HUES6 (cell line): ENCODE results near the gene BTD.
"Not testable (repeated sequence)": the region's sequence is repeated elsewhere in the genome, so short reads cannot be mapped to it uniquely, and the experiment has no call there.

Experiments used
- H3K27ac ChIP-seq: 2 replicates; pipeline ENCODE4 v1.7.0; 2013; ENCODE audit warnings: low read depth, mild to moderate bottlenecking, low read length, inconsistent platforms
- H3K27me3 ChIP-seq: 2 replicates; pipeline ENCODE4 v1.6.1; 2013; ENCODE audit warnings: low read length; ENCODE audit not compliant: control insufficient read depth, insufficient read depth
- H3K36me3 ChIP-seq: 2 replicates; pipeline ENCODE4 v1.6.1; 2013; ENCODE audit warnings: low read length; ENCODE audit not compliant: control insufficient read depth, insufficient read depth
- H3K4me1 ChIP-seq: 2 replicates; pipeline ENCODE4 v1.6.1; 2013; ENCODE audit warnings: low read length; ENCODE audit not compliant: control insufficient read depth, insufficient read depth
- H3K4me3 ChIP-seq: 2 replicates; pipeline ENCODE4 v1.5.1; 2013; ENCODE audit warnings: low read depth, low read length
- H3K9ac ChIP-seq: one replicate; pipeline ENCODE4 v1.6.1; 2013; ENCODE audit warnings: mild to moderate bottlenecking, low read length
- H3K9me3 ChIP-seq: 2 replicates; pipeline ENCODE4 v1.6.1; 2013; ENCODE audit warnings: low read depth, low read length; ENCODE audit not compliant: control insufficient read depth, insufficient read depth

The BTD gene

DNA sequence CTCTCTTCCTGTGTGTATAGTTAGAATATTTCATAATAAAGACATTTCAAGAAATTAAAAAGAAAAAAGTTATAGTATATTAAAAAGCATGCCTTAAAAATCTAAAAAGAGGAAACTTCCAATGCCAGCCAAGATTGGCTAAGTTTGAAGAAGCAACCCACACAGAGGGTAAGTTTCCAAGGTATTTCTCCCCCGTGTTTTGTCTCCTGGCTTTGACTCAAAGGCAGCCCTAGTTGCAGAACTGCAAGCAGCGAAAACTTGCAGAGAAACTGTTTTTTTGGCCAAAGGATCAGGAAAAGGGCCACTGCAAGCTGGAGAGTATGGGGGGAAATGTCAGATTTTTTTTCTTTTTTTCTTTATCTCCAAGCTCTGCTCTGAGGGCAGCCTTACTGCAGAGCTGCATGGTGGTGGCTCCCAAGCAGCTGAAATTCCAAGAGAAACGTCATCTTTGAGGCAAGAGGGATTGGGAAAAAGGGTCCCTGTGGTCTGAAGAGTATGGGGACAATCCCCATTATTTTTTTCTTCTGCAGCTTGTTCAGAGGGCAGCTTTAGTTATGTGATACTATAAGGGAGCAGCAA is 23.2 kb upstream of the BTD start:
- Histone ChIP-seq H3K36me3 (peaks cover 58% of the 10 kb centered on the region), H3K27me3 (no peaks in the 10 kb centered on the region), H3K4me1 (no peaks in the 10 kb centered on the region), H3K9me3 (no peaks in the 10 kb centered on the region), H3K9ac (no peak overlapping the region), H3K4me3 (no peak overlapping the region), H3K27ac (no peak overlapping the region)

DNA sequence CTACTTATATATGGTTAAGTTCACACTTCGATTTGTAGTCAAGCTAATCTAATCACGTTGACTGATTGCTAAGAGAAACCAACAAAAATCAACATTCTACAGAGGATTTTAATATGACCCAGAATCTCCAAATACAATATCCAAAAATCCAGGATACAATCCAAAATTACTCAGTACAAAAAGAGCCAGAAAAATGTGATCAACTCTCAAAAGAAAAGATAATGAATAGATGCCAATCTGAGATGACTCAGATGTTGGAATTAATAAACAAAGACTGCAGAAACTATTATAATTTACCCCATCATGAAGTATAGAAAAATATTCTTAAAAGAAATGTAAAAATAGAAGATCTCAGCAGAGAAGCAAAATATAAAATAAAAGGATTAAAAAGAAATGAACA is 22.5 kb upstream of the BTD start:
- no peak overlapping the region for H3K9ac ChIP-seq
- peaks cover 52% of the 10 kb centered on the region for H3K36me3 ChIP-seq
- H3K9me3 ChIP-seq: no peaks in the 10 kb centered on the region
- H3K27ac ChIP-seq: no peak overlapping the region
- no peak overlapping the region for H3K4me3 ChIP-seq
- no peaks in the 10 kb centered on the region for H3K27me3 ChIP-seq
- H3K4me1 ChIP-seq: no peaks in the 10 kb centered on the region

DNA sequence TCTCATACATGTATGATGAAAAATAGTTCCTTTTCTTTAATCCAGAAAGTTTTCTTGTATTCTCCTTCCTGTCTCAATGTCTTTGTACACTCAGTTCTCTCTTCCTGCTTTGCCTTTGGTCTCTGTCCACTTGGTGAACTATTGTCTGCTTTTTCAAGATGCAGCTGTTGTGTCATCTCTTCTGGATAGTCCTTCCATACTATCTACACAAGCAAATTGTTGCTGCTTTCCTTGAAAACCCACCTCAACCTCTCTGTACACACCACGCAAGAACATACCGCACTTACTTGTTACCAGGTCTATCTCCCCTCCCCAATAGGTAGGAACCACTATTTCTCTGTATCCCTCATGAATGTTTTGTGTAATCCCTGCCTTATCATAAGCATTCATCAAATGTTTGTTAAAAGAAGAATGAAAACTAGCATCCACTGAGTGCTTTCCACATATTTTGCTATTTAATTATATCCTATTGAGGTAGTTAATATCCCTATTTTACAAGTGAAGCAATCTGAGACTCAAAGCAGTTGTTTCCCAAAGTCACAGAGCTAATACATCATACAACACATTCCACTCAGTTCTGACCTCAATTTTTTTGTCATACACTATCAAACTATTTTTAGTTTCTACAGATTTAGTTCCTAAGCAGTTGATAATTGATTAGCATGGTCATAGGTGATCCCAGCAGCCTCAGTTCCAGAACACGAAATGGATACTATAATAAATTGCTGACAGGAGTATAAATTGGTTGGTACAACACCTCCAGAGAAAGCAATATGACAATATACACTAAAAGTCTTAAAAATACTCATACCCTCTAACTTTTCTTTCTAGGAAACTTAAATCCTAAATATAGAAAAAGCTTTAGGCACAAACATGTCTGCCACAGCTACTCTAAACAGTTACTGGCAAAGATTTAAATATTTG is 19.8 kb upstream of the BTD start:
- Histone ChIP-seq H3K9me3 (no peaks in the 10 kb centered on the region), H3K27me3 (no peaks in the 10 kb centered on the region), H3K9ac (no peak overlapping the region), H3K4me1 (no peaks in the 10 kb centered on the region), H3K27ac (no peak overlapping the region), H3K36me3 (peaks cover 68% of the 10 kb centered on the region), H3K4me3 (no peak overlapping the region)

DNA sequence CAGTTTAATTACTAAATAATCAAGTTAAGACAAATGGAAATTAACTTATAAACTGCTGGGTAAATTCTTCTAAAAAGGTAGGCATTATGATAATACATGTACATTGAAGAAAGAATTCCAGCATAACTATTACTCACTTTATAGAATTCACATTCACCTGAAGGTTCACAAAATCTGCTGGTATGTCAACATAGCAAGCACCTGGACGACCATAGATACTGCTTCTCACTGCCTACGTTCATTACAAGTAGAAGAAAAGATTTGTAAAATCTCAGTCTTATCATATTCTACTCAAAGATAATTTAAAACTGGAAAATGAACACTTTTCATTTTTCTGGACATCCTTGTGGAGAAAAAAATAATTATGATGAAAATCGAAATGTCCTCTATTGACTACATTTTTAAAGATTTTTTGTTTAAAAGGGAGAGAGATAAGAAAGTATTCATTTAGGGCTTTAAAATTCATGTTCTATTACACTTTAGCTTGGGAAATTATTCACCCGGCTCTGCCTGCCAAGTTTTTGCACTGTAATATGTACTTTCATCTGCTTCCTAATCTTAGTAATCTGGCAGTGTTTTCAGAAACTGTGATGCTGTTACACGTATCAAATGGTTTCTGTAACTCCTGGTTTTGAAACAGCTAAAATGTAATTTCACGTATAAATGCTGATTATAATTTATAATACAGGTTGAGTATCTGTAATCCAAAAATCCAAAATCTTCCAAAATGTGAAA is 16.3 kb upstream of the BTD start:
- Histone ChIP-seq H3K36me3 (peaks cover 70% of the 10 kb centered on the region), H3K4me1 (no peaks in the 10 kb centered on the region), H3K27me3 (no peaks in the 10 kb centered on the region), H3K9ac (no peak overlapping the region), H3K9me3 (no peaks in the 10 kb centered on the region), H3K4me3 (no peak overlapping the region), H3K27ac (no peak overlapping the region)

DNA sequence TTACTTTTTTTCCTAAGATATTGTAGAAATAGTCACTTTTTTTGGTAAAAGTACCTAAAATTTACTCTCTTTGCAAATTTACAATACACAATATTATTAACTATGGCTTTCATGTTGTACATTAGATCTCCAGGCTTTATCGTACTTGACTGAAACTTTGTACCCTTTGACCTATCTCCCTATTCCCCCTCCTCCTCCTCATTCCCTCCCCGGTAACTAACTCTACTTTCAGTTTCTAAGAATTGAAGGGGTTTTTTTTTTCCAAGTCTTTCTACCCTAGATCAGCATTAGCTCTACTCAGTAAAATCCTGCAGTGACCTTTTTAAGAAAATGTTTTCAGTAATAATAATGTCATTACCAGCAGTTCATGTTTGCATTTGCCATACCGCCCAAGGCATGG is 10.3 kb upstream of the BTD start:
- no peak overlapping the region for H3K4me3 ChIP-seq
- H3K27ac ChIP-seq: no peak overlapping the region
- H3K36me3 ChIP-seq: peaks cover 39% of the 10 kb centered on the region
- no peaks in the 10 kb centered on the region for H3K27me3 ChIP-seq
- H3K4me1 ChIP-seq: no peaks in the 10 kb centered on the region
- no peak overlapping the region for H3K9ac ChIP-seq
- no peaks in the 10 kb centered on the region; the same call in 1 of the 2 replicates for H3K9me3 ChIP-seq

DNA sequence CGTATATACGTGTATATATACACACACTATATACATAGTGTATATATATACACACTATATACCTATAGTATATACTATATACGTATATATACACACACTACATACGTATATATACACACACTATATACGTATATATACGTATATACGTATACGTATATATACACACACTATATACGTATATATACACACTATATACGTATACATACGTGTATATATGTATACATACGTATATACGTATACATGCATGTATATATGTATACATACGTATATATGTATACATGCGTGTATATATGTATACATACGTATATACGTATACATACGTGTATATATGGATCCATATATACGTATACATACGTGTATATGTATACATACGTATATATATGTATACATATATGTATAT is 9.6 kb upstream of the BTD start:
- Histone ChIP-seq H3K36me3 (peaks cover 36% of the 10 kb centered on the region), H3K27ac (no peak overlapping the region), H3K4me1 (no peaks in the 10 kb centered on the region), H3K9me3 (no peaks in the 10 kb centered on the region; the same call in 1 of the 2 replicates), H3K27me3 (no peaks in the 10 kb centered on the region), H3K4me3 (no peak overlapping the region), H3K9ac (no peak overlapping the region)

DNA sequence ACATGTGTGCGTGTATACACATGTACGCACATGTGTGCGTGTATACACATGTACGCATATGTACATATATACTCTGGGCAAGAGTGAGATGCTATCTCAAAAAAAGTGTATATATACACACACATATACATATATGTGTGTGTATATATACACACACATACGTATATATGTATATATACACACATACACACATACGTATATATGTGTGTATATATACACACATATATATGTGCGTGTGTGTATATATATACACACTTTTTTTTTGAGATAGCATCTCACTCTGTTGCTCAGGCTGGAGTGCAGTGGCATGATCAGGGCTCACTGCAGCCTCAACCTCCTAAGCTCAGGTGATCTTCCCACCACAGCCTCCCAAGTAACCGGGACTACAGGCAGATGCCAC is 8.6 kb upstream of the BTD start:
- peaks cover 42% of the 10 kb centered on the region for H3K36me3 ChIP-seq

DNA sequence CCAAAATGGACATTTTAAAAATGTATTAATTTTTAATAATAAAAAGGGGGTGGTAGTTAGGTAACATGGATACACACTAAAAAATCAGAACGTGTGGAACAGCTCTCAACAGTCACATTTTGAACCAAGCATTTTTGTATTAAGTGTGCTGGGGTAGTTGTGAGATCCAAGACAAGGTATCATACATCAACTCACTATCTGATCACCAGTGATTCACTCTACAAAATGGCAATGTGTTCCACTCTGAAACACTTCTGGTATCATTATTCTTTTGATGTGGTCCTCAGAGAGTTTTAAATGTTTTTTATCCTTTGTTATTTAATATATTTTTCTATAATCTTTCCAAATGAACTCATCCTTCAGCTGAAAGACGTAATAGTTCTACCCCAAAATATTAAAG is 5.6 kb upstream of the BTD start:
- H3K36me3 ChIP-seq: peaks cover 49% of the 10 kb centered on the region
- H3K27me3 ChIP-seq: no peaks in the 10 kb centered on the region
- H3K9ac ChIP-seq: no peak overlapping the region
- no peaks in the 10 kb centered on the region; the same call in 1 of the 2 replicates for H3K9me3 ChIP-seq
- no peak overlapping the region for H3K27ac ChIP-seq
- H3K4me3 ChIP-seq: no peak overlapping the region
- H3K4me1 ChIP-seq: peaks cover 5% of the 10 kb centered on the region; the same call in 1 of the 2 replicates

More for the DNA sequence above, 8.6 kb upstream of the BTD start:
- no peak overlapping the region for H3K9ac ChIP-seq
- H3K27me3 ChIP-seq: no peaks in the 10 kb centered on the region
- H3K27ac ChIP-seq: no peak overlapping the region
- H3K4me3 ChIP-seq: no peak overlapping the region
- H3K9me3 ChIP-seq: no peaks in the 10 kb centered on the region; the same call in 1 of the 2 replicates
- no peaks in the 10 kb centered on the region for H3K4me1 ChIP-seq

DNA sequence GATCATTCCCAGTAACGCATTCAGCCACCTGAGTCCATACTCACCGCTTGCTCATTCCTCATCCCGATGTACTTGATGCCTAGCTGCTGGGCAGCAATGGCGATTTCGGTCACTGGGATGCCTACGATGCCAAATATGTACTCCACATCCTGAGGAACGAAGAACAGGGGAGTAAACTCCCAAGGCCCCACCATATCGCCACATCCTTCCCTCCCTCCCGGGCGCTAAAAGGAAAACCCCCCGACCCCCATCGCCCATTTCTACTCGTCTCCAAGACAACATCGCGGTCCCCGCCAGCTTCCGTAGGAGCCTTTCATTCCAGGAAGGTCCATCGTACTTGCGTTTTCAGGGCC is 523 bp upstream of the BTD start:
- H3K4me1 ChIP-seq: peaks cover 5% of the 10 kb centered on the region; the same call in 1 of the 2 replicates
- H3K9me3 ChIP-seq: peaks cover 11% of the 10 kb centered on the region
- H3K4me3 ChIP-seq: peak overlapping the region; percentile 94
- no peaks in the 10 kb centered on the region for H3K27me3 ChIP-seq
- H3K36me3 ChIP-seq: peaks cover 36% of the 10 kb centered on the region
- H3K9ac ChIP-seq: peak overlapping the region; percentile 90
- H3K27ac ChIP-seq: no peak overlapping the region

DNA sequence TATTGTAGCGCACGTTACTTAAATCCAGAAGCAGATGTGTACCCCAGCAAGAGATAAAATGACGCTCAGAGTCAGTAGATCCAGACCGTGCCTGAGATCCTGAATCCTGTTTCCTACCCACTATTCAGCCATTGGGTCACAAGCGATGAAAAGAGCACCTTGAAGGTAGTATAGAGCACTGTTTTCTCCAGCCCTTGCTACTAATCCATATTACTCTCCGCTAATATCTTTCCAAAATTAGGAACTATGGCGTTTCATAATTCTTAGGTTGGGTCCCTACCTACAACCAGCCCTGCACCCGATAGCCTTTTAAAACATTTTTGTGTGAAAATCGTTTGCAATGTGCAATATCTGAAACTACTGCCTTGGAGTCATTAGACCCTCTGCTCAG is 596 bp downstream of the BTD start:
- Histone ChIP-seq H3K9ac (peak overlapping the region; percentile 86), H3K4me1 (peaks cover 5% of the 10 kb centered on the region; the same call in 1 of the 2 replicates), H3K36me3 (peaks cover 31% of the 10 kb centered on the region), H3K27me3 (no peaks in the 10 kb centered on the region), H3K9me3 (peaks cover 11% of the 10 kb centered on the region), H3K27ac (peak overlapping the region; percentile 36), H3K4me3 (peak overlapping the region; percentile 94)

DNA sequence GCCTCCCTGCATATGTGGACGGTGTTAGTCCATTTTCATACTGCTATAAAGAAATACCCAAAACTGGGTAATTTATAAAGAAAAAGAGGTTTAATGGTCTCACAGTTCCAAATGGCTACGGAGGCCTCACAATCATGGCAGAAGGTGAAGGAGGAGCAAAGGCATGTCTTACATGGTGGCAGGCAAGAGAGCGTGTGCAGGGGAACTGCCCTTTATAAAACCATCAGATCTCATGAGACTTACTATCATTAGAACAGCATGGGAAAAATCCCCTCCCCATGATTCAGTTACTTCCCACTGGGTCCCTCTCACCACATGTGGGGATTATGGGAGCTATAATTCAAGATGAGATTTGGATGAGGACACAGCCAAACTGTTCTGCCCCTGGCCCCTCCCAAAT is 1.3 kb downstream of the BTD start:
- H3K4me3 ChIP-seq: peak overlapping the region; percentile 94
- H3K27me3 ChIP-seq, H3K9ac ChIP-seq, H3K27ac ChIP-seq, H3K4me1 ChIP-seq: not testable (repeated sequence)
- H3K9me3 ChIP-seq: peaks cover 11% of the 10 kb centered on the region
- H3K36me3 ChIP-seq: peaks cover 24% of the 10 kb centered on the region
